ENCODE results near the gene PPIL4.

PPIL4 gene

GRCh38 chr6:149474108-149474935 is 71.5 kb downstream of the PPIL4 start:
- Histone ChIP-seq H3K79me2 (ENCODE audit: low read length) (no peaks in the 10 kb centered on the region), H3K27me3 (replicated peaks; ENCODE audit: insufficient read depth, low read length) (peaks cover 8% of the 10 kb centered on the region; the same call in 1 of the 2 replicates), H3K9me3 (replicated peaks; ENCODE audit: insufficient read depth, low read length) (no peaks in the 10 kb centered on the region), H3K27ac (ENCODE audit: low read length) (no peak overlapping the region), H3K36me3 (replicated peaks; ENCODE audit: insufficient read depth, low read length) (no peaks in the 10 kb centered on the region), H3K4me2 (ENCODE audit: low read depth, low read length) (no peak overlapping the region), H4K20me1 (ENCODE audit: insufficient read depth, low read length) (no peaks in the 10 kb centered on the region), H2AFZ (ENCODE audit: low read length) (no peak overlapping the region), H3K9ac (ENCODE audit: low read length) (no peak overlapping the region), H3K4me3 (ENCODE audit: low read length) (no peak overlapping the region), H3F3A (ENCODE audit: insufficient read depth, low read length) (peaks cover 5% of the 10 kb centered on the region), H3K4me1 (ENCODE audit: low read length) (peaks cover 6% of the 10 kb centered on the region; the same call in 1 of the 2 replicates), H3K9me2 (replicated peaks; ENCODE audit: insufficient read depth, low read length) (no peaks in the 10 kb centered on the region)
- no peak for DNase-seq
- TF ChIP-seq EZH2phosphoT487 (IDR thresholded peaks at IDR 0.05; ENCODE audit: low read length) = no peak

GRCh38 chr6:149473080-149474052 is 72.5 kb downstream of the PPIL4 start:
- no peak for DNase-seq
- H3K9ac ChIP-seq (ENCODE audit: low read length) = no peak overlapping the region
- H4K20me1 ChIP-seq (ENCODE audit: insufficient read depth, low read length) = no peaks in the 10 kb centered on the region
- peaks cover 5% of the 10 kb centered on the region for H3F3A ChIP-seq (ENCODE audit: insufficient read depth, low read length)
- peaks cover 10% of the 10 kb centered on the region; the same call in 1 of the 2 replicates for H3K4me1 ChIP-seq (ENCODE audit: low read length)
- no peak overlapping the region for H3K4me3 ChIP-seq (ENCODE audit: low read length)
- H3K79me2 ChIP-seq (ENCODE audit: low read length) = no peaks in the 10 kb centered on the region
- no peaks in the 10 kb centered on the region for H3K36me3 ChIP-seq (replicated peaks; ENCODE audit: insufficient read depth, low read length)
- H3K4me2 ChIP-seq (ENCODE audit: low read depth, low read length) = no peak overlapping the region
- no peak overlapping the region for H3K27ac ChIP-seq (ENCODE audit: low read length)
- H3K27me3 ChIP-seq (replicated peaks; ENCODE audit: insufficient read depth, low read length) = peaks cover 8% of the 10 kb centered on the region; the same call in 1 of the 2 replicates
- H3K9me3 ChIP-seq (replicated peaks; ENCODE audit: insufficient read depth, low read length) = no peaks in the 10 kb centered on the region
- TF ChIP-seq EZH2 (optimal IDR thresholded peaks at IDR 0.05; ENCODE audit: low read depth, low read length) (no peak), CTCF (IDR thresholded peaks at IDR 0.05; ENCODE audit: low read length) (no peak), EZH2phosphoT487 (IDR thresholded peaks at IDR 0.05; ENCODE audit: low read length) (no peak)
- no peaks in the 10 kb centered on the region for H3K9me2 ChIP-seq (replicated peaks; ENCODE audit: insufficient read depth, low read length)
- no peak overlapping the region for H2AFZ ChIP-seq (ENCODE audit: low read length)

DNA sequence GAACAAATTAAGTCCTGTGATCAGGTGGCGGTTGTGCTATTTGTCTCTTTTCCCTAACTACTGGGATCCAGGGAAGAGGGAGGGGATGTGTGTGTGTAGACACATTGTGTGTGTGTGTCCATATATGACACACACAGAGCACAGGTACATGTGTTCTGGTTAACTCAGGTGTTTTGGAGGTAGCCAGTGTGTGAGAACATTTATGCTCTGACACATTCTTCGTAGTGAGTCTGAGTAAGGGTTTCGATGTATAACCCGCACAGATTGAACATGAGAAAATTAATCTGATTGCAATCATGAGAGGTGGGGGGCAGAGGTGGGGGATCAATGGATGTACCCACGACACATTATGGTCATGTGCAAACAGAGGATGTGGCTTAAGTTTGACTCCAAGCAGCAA is 73.6 kb downstream of the PPIL4 start:
- DNase-seq = no peak
- Histone ChIP-seq H3K9ac (ENCODE audit: low read length) (no peak overlapping the region), H3K4me2 (ENCODE audit: low read depth, low read length) (no peak overlapping the region), H3K9me2 (replicated peaks; ENCODE audit: insufficient read depth, low read length) (no peaks in the 10 kb centered on the region), H3K79me2 (ENCODE audit: low read length) (no peaks in the 10 kb centered on the region), H2AFZ (ENCODE audit: low read length) (no peak overlapping the region), H3K27me3 (replicated peaks; ENCODE audit: insufficient read depth, low read length) (peaks cover 8% of the 10 kb centered on the region; the same call in 1 of the 2 replicates), H3K4me1 (ENCODE audit: low read length) (peaks cover 11% of the 10 kb centered on the region; the same call in 1 of the 2 replicates), H3F3A (ENCODE audit: insufficient read depth, low read length) (peaks cover 5% of the 10 kb centered on the region), H3K4me3 (ENCODE audit: low read length) (no peak overlapping the region), H3K9me3 (replicated peaks; ENCODE audit: insufficient read depth, low read length) (no peaks in the 10 kb centered on the region), H3K27ac (ENCODE audit: low read length) (no peak overlapping the region), H4K20me1 (ENCODE audit: insufficient read depth, low read length) (no peaks in the 10 kb centered on the region), H3K36me3 (replicated peaks; ENCODE audit: insufficient read depth, low read length) (no peaks in the 10 kb centered on the region)
- no peak for TF ChIP-seq EZH2phosphoT487 (IDR thresholded peaks at IDR 0.05; ENCODE audit: low read length)
- TF ChIP-seq CTCF (IDR thresholded peaks at IDR 0.05; ENCODE audit: low read length) = no peak
- no peak for TF ChIP-seq EZH2 (optimal IDR thresholded peaks at IDR 0.05; ENCODE audit: low read depth, low read length)

Measured in MM.1S (cell line).